ENCODE measurements around the gene SLC24A1.

SLC24A1 gene

DNA sequence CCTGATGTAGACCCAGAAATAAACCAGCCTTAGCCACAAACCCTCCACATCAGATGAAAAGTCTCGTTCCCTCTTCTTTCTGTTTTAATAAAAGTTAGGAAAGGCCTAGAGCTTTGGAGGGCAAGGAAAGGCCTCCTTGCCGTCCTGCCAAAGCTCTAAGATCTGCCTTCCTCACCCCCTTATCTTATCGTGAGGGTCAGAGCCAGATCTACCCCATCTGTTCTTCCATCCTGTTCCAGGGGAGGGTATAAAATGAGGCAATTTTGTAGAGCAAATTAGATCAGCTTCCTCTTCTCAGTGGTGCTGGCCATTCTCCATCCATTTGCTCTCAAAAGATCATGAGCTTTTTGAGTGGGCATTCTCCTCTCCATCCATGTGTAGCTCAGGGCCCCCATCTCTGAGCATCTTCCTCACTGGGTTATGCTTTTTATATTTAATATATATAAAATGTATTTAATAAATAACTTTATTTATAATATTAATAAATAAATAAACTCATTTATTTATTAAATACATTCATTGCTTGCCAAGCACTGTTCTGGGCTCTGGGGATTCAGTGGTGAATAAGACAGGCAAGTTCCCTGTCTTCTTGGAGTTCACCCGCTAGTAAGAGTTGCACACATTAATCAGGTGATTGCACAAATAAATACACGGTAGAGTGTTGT lies 2.0 kb upstream of the SLC24A1 start:
- DNase-seq = no peak

DNA sequence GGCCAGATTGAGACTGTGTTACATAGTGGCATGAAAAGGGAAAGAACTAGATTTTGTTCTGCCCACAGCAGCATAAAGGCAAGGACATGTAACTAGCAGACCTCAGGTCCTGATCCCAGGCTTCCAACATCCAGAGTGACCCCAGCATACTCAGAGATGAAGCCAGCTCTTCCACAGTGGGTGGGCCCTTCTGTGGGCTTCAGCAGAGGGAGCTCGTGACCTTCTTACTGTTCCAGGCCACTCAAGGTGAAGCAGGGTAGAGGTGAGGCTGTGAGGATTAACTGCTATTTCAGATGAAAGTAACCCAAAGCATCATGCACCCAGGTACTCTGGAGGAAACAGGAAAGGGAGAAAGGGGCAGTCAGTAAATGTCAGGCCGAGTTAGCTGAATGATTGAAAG lies 905 bp upstream of the SLC24A1 start:
- DNase-seq = no peak

DNA sequence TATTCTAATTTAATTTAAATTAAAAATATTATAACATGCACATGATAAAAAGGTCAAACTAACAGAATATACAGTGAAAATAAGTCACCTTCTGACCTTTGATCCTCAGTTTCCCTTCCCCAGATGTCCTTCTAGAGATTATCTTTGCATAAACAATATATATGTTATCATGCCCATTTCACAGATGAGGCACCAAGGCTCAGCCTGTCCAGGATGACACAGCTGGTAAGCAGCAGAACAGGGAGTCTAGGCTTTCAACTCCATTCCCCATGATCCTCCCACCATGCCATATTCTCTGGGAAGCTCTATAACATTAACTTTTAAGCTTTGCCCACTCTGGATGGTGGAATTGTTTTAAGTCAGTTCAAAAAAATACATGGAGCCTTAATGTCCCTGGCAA lies 1.4 kb downstream of the SLC24A1 start:
- no peak for DNase-seq

DNA sequence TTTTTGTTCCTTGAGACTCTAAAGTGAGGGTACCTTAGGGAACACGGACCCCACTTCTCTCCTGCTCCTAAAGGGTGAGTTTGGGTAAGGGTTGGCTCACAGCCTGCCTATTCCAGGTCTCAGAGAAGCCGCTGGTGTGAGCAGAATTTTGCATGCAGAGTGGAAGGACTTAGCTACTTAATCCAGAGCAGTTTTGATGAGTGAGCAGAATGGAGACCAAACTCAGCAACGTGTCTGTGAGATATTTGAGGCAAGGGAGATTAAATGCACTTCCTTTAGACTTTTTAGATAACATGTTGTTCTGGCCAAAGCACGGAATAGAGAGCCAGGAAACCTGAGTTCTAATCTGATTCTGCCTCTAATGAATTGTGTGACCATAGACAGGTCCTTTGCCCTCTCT lies 5.1 kb downstream of the SLC24A1 start:
- DNase-seq = no peak

DNA sequence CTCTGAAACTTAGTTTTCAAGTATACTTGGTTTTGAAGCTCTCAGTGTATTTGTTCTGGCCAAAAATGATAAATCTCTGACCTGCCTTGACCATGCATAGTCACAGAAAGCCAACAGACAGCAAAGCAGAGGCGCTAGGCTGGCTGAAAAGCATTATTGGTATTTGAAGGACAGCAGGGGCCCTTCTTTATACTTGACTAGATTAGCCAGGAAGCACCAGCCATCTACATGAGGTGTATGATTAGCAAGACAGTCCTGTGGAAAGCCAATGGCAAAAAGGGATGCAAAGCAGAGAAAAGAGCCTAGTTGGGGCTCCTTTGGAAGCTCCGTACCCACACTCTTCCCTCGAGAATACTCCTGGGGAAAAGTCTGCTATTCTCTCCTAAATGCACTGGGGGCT lies 7.8 kb downstream of the SLC24A1 start:
- no peak for DNase-seq

DNA sequence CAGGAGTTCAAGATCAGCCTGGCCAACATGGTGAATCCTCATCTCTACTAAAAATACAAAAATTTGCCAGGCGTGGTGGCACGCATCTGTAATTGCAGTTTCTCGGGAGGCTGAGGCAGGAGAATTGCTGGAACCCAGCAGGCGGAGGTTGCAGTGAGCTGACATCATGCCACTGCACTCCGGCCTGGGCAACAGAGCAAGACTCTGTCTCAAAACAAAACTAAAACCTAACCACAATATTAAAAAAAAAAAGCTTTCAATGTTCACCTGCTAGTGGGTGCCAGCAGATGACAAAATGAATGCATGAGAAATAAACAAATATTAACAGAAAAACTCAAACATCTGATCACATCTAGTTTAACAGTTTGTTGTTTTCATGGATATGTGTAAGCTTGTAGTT lies 9.0 kb downstream of the SLC24A1 start:
- no peak for DNase-seq

DNA sequence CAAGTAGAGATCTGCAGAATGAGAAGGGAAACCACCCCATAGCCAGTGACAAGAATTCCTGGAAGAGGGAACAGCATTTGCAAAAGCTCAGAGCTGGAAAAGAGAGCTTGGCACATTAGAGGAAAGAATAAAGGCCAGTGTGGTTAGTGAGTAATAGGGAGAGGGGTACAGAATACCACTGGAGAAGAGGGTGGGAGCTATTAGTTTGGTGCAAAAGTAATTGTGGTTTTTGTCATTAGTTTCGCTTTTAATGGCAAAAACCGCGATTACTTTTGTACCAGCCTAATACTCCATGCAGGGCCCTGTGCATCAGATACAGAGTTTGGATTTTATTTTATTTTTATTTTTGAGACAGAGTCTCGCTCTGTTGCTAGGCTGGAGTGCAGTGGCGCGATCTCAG lies 9.8 kb downstream of the SLC24A1 start:
- no peak for DNase-seq

DNA sequence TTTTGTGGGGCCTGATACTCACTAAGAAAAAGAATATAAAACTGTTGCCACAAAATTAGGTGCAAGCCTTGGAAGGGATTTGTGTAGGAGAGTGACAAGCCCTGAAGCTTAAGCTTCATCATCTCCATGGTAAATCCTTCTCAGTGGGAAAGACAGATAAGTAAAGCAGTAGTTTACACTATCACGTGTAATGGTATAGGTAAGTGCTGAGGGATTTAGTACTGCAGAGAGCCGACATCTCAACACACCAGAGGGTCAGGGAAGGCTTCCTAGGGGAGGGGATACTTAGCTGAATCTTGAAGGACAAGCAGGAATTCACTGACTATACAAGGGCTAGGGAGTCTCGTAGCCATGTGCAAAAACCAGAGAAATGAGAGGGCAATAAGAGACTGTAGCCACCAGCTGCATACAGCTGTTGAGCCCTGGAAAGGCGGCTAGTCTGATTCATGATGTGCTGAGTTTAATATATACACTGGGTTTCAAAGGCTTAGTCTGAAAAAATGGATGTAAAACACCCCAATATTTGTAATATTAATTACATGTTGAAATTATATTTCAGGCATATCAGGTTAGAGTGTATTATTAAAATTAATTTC lies 11.1 kb downstream of the SLC24A1 start:
- DNase-seq = no peak

DNA sequence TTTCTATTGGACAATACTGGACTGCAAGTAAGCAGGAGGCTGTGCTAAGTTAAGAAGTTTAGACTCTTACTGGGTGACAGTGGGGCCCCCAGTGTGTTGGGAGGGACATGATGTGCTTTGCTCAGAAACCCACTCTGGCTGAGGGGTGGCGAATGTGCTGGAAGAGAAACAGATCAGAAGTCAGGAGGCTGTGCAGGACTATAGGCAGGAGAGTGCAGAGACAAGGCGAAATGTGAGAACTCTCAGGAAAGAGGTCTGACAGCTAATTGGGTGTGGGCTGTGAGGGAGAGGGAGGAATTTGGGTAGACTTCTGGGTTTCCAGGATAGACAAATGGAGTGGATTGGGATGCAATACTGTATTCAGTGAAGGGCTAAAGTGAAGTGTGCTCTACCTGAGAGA lies 12.0 kb downstream of the SLC24A1 start:
- DNase-seq = no peak

DNA sequence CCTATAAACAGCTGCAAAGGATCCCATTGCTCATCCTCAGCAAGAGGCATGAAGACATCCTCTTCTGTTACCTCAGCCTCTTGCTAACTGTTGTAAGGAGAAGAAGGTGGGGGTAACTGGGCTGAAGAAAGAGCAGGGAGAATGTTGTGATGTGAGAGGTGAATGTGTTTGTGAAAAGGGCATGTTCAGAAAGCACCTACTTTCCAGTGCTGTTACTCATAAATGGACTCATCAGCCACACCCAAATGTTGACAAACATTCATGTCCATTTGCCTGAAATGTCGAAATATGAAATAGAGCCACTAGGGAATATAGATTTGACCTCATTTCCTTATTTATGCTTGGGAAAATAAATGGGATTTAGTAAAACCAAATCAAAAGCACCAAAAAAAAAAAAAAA lies 12.6 kb downstream of the SLC24A1 start:
- no peak for DNase-seq

DNA sequence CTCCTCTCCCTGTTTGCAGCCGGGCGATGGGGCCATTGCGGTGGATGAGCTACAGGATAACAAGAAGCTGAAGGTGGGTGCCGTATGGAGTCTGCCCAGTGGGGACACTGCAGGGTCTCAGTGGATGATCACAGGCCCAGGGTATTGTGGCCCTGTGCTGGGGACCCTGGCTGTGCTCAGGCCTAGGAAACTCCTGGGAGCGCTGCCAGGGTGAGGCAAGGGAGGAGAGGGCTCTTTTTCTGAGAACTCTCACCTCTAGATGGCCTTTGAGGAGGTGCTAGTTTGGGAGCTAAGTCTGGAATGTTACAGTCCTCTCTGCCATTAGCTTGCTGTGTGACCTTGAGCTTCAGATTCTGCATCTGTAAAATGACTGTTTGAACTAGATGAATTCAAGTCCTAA lies 16.4 kb downstream of the SLC24A1 start:
- DNase-seq = no peak

DNA sequence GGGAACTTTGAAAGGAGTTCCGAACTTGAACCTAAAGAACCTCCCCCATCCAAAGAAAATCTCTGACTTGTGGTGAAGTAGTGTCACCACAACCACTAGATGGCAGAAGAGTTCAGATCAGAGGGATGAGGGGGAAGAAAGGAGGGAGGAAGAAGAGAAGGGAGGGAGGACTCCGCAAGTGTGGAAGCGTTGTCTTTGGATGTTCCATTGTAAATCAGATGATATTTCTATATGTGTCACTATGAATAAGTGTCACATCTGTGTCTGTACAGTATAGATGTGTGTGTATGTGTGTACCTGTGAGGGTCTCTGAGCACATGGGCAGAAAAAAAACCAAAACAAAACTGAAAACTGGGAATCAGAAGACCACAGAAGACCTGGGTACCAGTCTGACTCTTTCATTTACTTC lies 16.9 kb downstream of the SLC24A1 start:
- peak; percentile 46 for DNase-seq

DNA sequence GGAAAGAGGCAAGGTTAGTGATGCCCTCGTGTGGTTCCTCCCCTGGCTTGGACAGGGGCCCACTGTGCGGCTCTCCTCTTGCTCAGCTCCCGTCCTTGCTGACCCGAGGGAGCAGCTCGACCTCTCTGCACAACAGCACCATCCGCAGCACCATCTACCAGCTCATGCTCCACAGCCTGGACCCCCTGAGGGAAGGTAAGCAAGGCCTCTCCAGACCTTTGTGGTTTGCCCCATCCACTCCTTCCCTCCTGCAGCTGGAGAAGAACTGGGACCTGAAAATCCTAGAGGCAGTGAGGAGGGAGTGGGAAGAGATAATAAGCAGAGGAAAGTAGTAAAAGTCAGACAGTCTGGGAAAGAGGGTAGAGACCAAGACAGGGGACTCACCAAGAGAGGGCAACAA lies 17.8 kb downstream of the SLC24A1 start:
- no peak for DNase-seq

DNA sequence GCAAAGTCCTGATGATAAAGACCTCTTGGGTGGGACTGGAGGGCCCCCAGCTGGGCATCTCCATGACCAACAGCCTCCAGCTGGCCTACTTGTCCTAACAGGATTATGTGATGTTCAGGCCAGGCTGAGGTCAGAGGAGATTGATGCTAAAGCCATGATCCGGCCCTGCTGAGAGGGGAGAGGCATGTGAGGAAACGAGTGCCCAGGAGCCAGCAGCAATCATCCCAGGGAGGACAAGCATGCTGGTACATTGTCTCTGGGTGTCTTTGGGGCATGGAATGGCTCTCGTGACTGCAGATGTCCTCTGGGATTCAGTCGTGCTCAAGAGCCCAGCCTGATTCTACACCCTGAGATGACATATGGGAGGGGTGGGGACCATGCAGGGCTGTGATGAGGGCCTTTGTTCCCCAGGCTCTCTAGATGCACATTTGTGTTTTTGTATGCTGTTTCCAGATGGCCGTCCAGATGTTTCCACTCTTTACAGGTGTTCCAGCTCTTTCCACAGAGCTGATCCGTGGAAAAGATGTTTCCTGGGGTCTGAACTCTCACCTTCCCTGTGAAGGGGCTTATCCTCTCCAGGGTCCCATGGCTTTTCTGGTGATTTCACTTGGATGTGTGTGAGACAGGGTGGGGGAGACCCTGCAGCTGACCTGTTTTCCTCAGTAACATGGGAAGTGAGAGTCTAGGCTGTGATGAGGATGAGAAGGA lies 20.2 kb downstream of the SLC24A1 start:
- DNase-seq = no peak

DNA sequence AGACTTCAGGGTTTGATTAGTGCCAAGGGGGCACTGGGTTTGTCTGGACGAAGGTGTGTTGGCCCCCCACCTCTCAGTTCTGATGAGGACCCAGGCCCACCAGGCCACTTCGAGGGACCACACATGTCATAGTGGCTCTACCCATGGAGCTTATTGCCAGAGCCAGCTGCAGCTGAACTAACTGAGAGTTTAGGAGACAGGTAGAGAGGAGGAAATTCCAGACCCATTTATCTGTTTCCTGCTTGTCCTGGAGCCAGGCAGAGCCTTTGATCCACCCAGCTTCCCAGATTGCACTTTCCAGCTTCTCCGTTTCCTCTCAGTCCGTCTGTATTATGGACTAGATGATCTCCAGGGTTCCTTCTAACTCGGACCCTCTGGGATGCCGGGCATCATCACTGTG lies 20.9 kb downstream of the SLC24A1 start:
- DNase-seq = no peak

DNA sequence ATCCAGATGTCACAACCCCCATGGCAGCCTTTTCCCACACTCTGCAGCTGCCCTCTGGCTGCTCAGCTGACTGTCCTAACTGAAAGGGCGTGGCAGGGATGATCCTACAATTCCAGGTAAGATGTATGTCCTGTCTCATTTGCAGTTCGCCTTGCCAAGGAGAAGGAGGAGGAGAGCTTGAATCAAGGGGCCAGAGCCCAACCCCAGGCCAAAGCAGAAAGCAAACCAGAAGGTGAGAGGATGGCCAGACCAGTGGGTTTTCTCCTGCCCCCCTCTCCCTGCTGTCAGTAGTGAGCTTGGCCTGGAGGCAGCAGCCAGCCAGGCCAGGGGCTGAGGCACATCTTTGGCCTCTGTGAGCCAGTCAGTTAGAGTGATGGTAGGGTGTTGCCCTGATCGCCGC lies 22.5 kb downstream of the SLC24A1 start:
- DNase-seq = no peak

DNA sequence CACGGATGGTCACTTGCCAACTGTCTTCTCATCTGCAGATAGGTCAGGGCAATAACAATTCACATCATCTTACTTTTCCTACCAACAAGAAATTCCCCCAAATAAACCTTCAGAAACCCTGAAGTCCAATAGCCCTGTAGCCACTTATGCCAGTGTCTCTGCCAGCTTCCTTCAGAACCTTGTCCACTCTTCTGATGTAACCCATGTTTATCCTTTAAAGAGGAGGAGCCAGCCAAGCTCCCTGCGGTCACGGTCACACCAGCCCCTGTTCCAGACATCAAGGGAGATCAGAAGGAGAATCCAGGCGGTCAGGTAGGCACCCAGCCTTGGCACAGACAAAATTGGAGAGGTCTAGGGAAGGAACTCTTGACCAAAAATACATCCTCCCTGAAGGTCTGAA lies 23.7 kb downstream of the SLC24A1 start:
- no peak for DNase-seq

DNA sequence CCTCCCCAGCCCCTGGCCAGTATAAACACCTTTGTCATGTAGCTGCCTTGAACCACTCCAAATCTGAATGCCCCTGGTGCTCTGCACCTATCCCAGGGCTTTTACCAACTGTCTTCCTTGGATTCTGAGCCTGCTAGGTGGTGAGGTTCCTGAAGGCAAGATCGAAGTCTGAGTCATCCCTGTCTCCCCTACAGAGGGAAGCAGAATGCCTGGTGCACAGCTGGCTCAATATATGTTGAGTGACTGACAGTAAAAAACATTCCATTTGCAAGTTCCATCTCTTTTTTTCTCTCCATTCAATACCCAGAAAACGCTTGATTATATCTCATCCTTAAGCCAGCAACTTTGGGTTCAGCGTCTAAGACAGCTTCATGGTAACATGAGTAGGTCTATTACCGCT lies 24.7 kb downstream of the SLC24A1 start:
- DNase-seq = no peak

DNA sequence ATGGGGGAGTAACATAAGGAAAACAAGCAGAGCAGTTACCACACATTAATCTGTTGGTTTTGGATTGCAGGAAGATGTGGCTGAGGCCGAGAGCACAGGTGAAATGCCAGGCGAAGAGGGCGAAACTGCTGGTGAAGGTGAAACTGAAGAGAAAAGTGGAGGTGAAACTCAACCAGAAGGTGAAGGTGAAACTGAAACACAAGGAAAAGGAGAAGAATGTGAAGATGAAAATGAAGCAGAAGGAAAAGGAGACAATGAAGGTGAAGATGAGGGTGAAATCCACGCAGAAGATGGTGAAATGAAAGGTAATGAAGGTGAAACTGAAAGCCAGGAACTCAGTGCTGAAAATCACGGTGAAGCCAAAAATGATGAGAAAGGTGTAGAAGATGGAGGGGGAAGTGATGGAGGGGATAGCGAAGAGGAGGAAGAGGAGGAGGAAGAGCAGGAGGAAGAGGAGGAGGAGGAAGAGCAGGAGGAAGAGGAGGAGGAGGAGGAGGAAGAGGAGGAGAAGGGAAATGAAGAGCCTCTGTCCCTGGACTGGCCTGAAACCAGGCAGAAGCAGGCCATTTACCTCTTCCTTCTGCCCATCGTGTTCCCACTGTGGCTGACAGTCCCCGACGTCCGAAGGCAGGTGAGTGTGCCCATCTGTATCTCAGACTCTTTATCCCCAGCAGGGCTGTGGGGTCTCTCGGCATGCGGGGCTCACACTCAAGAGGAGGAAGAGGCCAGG lies 28.7 kb downstream of the SLC24A1 start:
- DNase-seq = no peak

DNA sequence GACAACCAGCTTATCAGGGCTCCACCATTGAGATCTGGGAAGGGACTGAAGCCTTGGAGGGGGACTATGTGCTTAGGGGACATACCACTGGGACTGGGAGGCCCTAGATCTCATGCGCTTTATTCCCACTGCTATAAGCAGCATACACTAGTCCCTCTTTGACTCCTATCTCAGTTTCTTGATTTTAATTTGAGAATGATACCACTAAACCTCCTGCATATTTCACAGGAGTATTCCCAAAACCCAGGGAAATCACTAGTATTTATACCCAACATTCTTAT lies 29.2 kb downstream of the SLC24A1 start:
- no peak for DNase-seq

DNA sequence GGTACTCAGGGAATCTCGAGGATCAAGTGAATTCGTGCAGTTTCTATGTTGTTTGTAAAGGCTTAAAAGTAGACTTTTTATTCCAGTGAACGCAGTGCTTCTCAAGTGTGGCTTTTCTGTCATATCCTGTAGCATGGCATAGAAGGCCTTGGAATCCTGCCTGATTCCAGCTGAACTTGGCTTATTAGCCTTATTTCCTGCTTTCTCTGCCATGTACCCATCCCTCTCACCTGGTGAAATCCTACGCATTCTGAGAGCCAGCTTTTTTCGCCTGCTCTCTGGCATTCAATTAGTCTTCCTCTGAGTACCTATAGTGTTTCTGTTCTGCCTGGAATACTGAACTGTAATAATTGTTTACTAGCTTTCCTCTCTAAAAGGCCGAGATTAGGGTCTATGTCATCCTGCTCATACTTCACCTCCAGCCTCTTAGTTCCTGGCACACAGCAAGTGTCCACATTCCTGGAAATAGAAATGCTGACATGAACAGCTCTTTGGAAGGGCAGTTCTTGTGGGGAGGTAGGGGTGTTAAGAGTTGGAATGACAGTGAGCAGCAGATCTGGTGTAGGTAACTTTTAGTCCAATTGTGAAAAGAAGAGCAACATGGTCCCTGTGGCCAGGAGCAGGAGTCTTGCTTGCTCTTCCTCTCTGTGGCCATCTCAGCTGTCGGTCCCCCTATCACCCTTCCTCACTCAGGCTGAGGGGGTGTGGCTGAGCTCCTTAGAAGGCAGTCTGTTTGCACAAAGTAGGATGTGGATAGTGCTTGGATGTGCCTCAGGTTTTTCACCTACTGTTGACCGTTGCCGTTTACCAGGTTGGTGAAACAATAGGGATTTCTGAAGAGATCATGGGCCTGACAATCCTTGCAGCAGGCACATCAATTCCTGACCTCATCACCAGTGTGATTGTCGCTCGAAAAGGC lies 30.4 kb downstream of the SLC24A1 start:
- no peak for DNase-seq

DNA sequence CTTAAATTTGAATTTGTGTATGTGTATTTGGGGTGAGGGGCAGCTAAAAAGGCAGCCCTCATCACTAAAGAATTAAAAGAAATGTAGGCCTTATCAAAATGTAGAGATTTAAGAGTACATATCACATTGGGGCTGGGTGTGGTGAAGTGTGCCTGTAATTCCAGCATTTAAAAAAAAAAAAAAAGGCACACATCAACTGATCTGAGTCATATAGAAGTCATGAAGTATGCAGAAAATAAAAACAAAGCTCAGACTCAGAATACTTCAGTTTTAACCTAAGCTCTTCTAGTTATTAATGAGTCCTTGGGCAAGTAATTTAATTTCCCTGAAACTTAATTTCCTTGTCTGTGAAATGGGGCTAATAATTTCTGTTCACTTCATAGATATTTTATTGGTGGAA lies 31.6 kb downstream of the SLC24A1 start:
- DNase-seq = no peak

Data from GDM1 (cell line).